Activated CD4-positive, alpha-beta T cell treated with anti-CD3 and anti-CD28 coated beads for 4 hours (primary cell): ENCODE data around the gene KRT222.

ENCODE experiments used
- DNase-seq, 2 donors: peaks; one replicate each; pipeline ENCODE4 v3.0.0-alpha.2; 2020

Gene KRT222

GRCh38 chr17:40664582-40665333 lies at the start of gene KRT222:
Gene KRT222, minus strand, starts transcription at chr17:40665177. Its CDS starts 78 bp downstream, at chr17:40665099.
- DNase-seq: no peak

GRCh38 chr17:40714473-40714872 lies 49.5 kb upstream of the KRT222 start:
- no peak for DNase-seq

- no peak for DNase-seq
These were observed 42.8 kb upstream of the KRT222 start for GRCh38 chr17:40707745-40708144.

- DNase-seq: no peak
These were observed 40.6 kb upstream of the KRT222 start for GRCh38 chr17:40705584-40705983.

GRCh38 chr17:40703652-40704051 lies 38.7 kb upstream of the KRT222 start, which contains the start of gene KRT24:
Gene KRT24, minus strand, starts transcription at chr17:40703752. Its CDS starts 59 bp downstream, at chr17:40703693.
- no peak for DNase-seq

- DNase-seq: no peak
These were observed 37.3 kb upstream of the KRT222 start for GRCh38 chr17:40702271-40702670.

GRCh38 chr17:40699853-40700252 lies 34.9 kb upstream of the KRT222 start:
- no peak for DNase-seq

GRCh38 chr17:40699371-40699770 lies 34.4 kb upstream of the KRT222 start:
- DNase-seq: no peak

- no peak for DNase-seq
These were observed 32.3 kb upstream of the KRT222 start for GRCh38 chr17:40697297-40697696.

- DNase-seq: no peak
These were observed 31.7 kb upstream of the KRT222 start for GRCh38 chr17:40696651-40697072.

- DNase-seq: no peak
These were observed 31.0 kb upstream of the KRT222 start for GRCh38 chr17:40695874-40696472.

- DNase-seq: no peak
These were observed 29.6 kb upstream of the KRT222 start for GRCh38 chr17:40694584-40694983.

- DNase-seq: no peak
These were observed 22.1 kb upstream of the KRT222 start for GRCh38 chr17:40687106-40687505.

- no peak for DNase-seq
These were observed 21.2 kb upstream of the KRT222 start for GRCh38 chr17:40686192-40686591.

GRCh38 chr17:40680998-40681397 lies 16.0 kb upstream of the KRT222 start:
- no peak for DNase-seq

- DNase-seq: no peak
These were observed 14.5 kb upstream of the KRT222 start for GRCh38 chr17:40679523-40679907.

GRCh38 chr17:40678902-40679522 lies 14.0 kb upstream of the KRT222 start:
- DNase-seq: no peak

GRCh38 chr17:40675905-40676304 lies 10.9 kb upstream of the KRT222 start:
- DNase-seq: no peak

- DNase-seq: no peak
These were observed 7.7 kb upstream of the KRT222 start for GRCh38 chr17:40672654-40673053.

- DNase-seq: no peak
These were observed 6.3 kb upstream of the KRT222 start for GRCh38 chr17:40671282-40671681.

- DNase-seq: no peak
These were observed 1.4 kb upstream of the KRT222 start for GRCh38 chr17:40666331-40666730.

GRCh38 chr17:40663252-40663651 lies 1.7 kb downstream of the KRT222 start:
- DNase-seq: no peak

- no peak for DNase-seq
These were observed 5.1 kb downstream of the KRT222 start for GRCh38 chr17:40659911-40660310.

- no peak for DNase-seq
These were observed 6.6 kb downstream of the KRT222 start for GRCh38 chr17:40658396-40658795.
